ENCODE measurements around the gene DDR2.
"Not testable (repeated sequence)": the region's sequence is repeated elsewhere in the genome, so short reads cannot be mapped to it uniquely, and the experiment has no call there.

GRCh38 chr1:162818666-162819065, 186.4 kb downstream of the DDR2 start:
- TF ChIP-seq, protein P1, sequence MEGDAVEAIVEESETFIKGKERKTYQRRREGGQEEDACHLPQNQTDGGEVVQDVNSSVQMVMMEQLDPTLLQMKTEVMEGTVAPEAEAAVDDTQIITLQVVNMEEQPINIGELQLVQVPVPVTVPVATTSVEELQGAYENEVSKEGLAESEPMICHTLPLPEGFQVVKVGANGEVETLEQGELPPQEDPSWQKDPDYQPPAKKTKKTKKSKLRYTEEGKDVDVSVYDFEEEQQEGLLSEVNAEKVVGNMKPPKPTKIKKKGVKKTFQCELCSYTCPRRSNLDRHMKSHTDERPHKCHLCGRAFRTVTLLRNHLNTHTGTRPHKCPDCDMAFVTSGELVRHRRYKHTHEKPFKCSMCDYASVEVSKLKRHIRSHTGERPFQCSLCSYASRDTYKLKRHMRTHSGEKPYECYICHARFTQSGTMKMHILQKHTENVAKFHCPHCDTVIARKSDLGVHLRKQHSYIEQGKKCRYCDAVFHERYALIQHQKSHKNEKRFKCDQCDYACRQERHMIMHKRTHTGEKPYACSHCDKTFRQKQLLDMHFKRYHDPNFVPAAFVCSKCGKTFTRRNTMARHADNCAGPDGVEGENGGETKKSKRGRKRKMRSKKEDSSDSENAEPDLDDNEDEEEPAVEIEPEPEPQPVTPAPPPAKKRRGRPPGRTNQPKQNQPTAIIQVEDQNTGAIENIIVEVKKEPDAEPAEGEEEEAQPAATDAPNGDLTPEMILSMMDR (IDR thresholded peaks at IDR 0.05) = not testable (repeated sequence)
- not testable (repeated sequence) for TF ChIP-seq POLR2A (IDR thresholded peaks at IDR 0.05)
